ENCODE data around the gene LDLRAD4. TPM values are rescaled to one million over a fixed set of nuclear protein-coding genes. Genes with fewer than 3 reads are reported as not detected.

LDLRAD4 gene
- total and polyA plus RNA-seq, 2 experiments from 2014 or later: 0.73 to 1.9 TPM

GRCh38 chr18:13589943-13590342 is 371.4 kb downstream of the LDLRAD4 start:
- H3K4me3 ChIP-seq: no peak overlapping the region
- H3K27ac ChIP-seq (ENCODE audit: low read depth): no peak overlapping the region
- no peak for DNase-seq (ENCODE audit: low spot score)
- no peaks in the 10 kb centered on the region for H3K9me2 ChIP-seq (ENCODE audit: insufficient read depth)
- H3K4me1 ChIP-seq (ENCODE audit: insufficient read depth): no peaks in the 10 kb centered on the region
- TF ChIP-seq EZH2 (IDR thresholded peaks at IDR 0.05; ENCODE audit: low read depth, unreplicated experiment) (no peak), CREB1 (CRISPR knock-in tag; IDR thresholded peaks at IDR 0.05; ENCODE audit: low read depth) (no peak), POLR2AphosphoS5 (IDR thresholded peaks at IDR 0.05; ENCODE audit: low read depth) (no peak), ETS1 (IDR thresholded peaks at IDR 0.05) (no peak), REST (IDR thresholded peaks at IDR 0.05; ENCODE audit: unreplicated experiment) (no peak), ZNF114 (CRISPR knock-in tag; IDR thresholded peaks at IDR 0.05) (no peak)
- Mint-ChIP-seq H3K27ac (no peak overlapping the region), H3K36me3 (ENCODE audit: low read depth) (no peaks in the 10 kb centered on the region), H3K4me3 (no peak overlapping the region), H3K4me1 (no peaks in the 10 kb centered on the region), H3K9me3 (no peaks in the 10 kb centered on the region), H3K27me3 (ENCODE audit: insufficient read depth, low read depth, poor library complexity) (peaks cover 2% of the 10 kb centered on the region)
- no peaks in the 10 kb centered on the region for H3K36me3 ChIP-seq (ENCODE audit: insufficient read depth)
- H3F3A ChIP-seq (replicated peaks; ENCODE audit: low read depth): no peaks in the 10 kb centered on the region
- H3K79me2 ChIP-seq (replicated peaks; ENCODE audit: insufficient read depth): no peaks in the 10 kb centered on the region
- H2AFZ ChIP-seq: no peak overlapping the region
- H3K4me2 ChIP-seq: no peak overlapping the region
- no peaks in the 10 kb centered on the region for H3K27me3 ChIP-seq (ENCODE audit: insufficient read depth)
- no peak for ATAC-seq
- no peaks in the 10 kb centered on the region; the same call in 1 of the 2 replicates for H4K20me1 ChIP-seq (replicated peaks; ENCODE audit: insufficient read depth)

- Histone ChIP-seq H3K79me2 (replicated peaks; ENCODE audit: insufficient read depth) (no peaks in the 10 kb centered on the region), H3K36me3 (ENCODE audit: insufficient read depth) (0 out of 2 replicates have a peak, but pooled peaks cover 5% of the 10 kb centered on the region), H2AFZ (no peak overlapping the region), H3K27ac (ENCODE audit: low read depth) (no peak overlapping the region), H3F3A (replicated peaks; ENCODE audit: low read depth) (no peaks in the 10 kb centered on the region), H3K4me1 (ENCODE audit: insufficient read depth) (no peaks in the 10 kb centered on the region), H3K4me2 (no peak overlapping the region), H3K27me3 (ENCODE audit: insufficient read depth) (no peaks in the 10 kb centered on the region), H3K9me2 (ENCODE audit: insufficient read depth) (no peaks in the 10 kb centered on the region), H3K4me3 (no peak overlapping the region), H4K20me1 (replicated peaks; ENCODE audit: insufficient read depth) (no peaks in the 10 kb centered on the region)
- peaks cover 11% of the 10 kb centered on the region for H3K9me3 Mint-ChIP-seq
- ATAC-seq (no peak), DNase-seq (ENCODE audit: low spot score) (no peak)
- TF ChIP-seq EZH2 (IDR thresholded peaks at IDR 0.05; ENCODE audit: low read depth, unreplicated experiment) (no peak), REST (IDR thresholded peaks at IDR 0.05; ENCODE audit: unreplicated experiment) (no peak), ETS1 (IDR thresholded peaks at IDR 0.05) (no peak)
- H3K4me1 Mint-ChIP-seq: no peaks in the 10 kb centered on the region
- H3K4me3 Mint-ChIP-seq: no peak overlapping the region
- H3K27me3 Mint-ChIP-seq (ENCODE audit: insufficient read depth, low read depth, poor library complexity): peaks cover 2% of the 10 kb centered on the region
- no peak overlapping the region for H3K27ac Mint-ChIP-seq
- H3K36me3 Mint-ChIP-seq (ENCODE audit: low read depth): peaks cover 4% of the 10 kb centered on the region; the same call in 1 of the 3 replicates
Measured at GRCh38 chr18:13592246-13592645, 373.7 kb downstream of the LDLRAD4 start.

Measured in GM23338 (cell line).